ENCODE results near the gene PAX8.
A peak's percentile ranks its signal among the peaks of the same experiment; 100 is the strongest.

Gene PAX8

GRCh38 chr2:113202305-113203216 is 76.2 kb downstream of the PAX8 start:
- DNase-seq, result no peak

GRCh38 chr2:113201496-113202304 is 77.0 kb downstream of the PAX8 start:
- no peak for DNase-seq

GRCh38 chr2:113200736-113201490 is 77.8 kb downstream of the PAX8 start:
- DNase-seq, result no peak

GRCh38 chr2:113200236-113200635 is 78.5 kb downstream of the PAX8 start:
- DNase-seq, result no peak

GRCh38 chr2:113198790-113199612 is 79.7 kb downstream of the PAX8 start:
- peak; percentile 41 to 74 (median 65) for DNase-seq

GRCh38 chr2:113198048-113198789 is 80.5 kb downstream of the PAX8 start:
- no peak for DNase-seq

GRCh38 chr2:113197347-113198047 is 81.2 kb downstream of the PAX8 start:
- DNase-seq, result no peak

- DNase-seq, result no peak
These were observed 81.9 kb downstream of the PAX8 start for GRCh38 chr2:113196839-113197238.

- DNase-seq, result no peak
These were observed 82.7 kb downstream of the PAX8 start for GRCh38 chr2:113195923-113196501.

GRCh38 chr2:113192459-113193100 is 86.1 kb downstream of the PAX8 start:
- DNase-seq, result no peak

GRCh38 chr2:113190871-113191270 is 87.8 kb downstream of the PAX8 start:
- no peak for DNase-seq

- DNase-seq, result no peak
These were observed 91.0 kb downstream of the PAX8 start for GRCh38 chr2:113187771-113188170.

- no peak for DNase-seq
These were observed 92.3 kb downstream of the PAX8 start for GRCh38 chr2:113186433-113186796.

- DNase-seq, result no peak
These were observed 92.9 kb downstream of the PAX8 start for GRCh38 chr2:113185664-113186432.

- DNase-seq, result no peak
These were observed 94.0 kb downstream of the PAX8 start for GRCh38 chr2:113184531-113185230.

GRCh38 chr2:113183703-113184102 is 95.0 kb downstream of the PAX8 start:
- no peak for DNase-seq

- DNase-seq, result no peak
These were observed 95.5 kb downstream of the PAX8 start for GRCh38 chr2:113183264-113183663.

- no peak for DNase-seq
These were observed 96.1 kb downstream of the PAX8 start for GRCh38 chr2:113182471-113183260.
